Epidermal melanocyte (primary cell): Measurements from ENCODE around the gene PFDN5.
"Not testable (repeated sequence)": the region's sequence is repeated elsewhere in the genome, so short reads cannot be mapped to it uniquely, and the experiment has no call there.

ENCODE experiments used
- DNase-seq: peaks from one replicate; pipeline ENCODE4 v3.0.0; 2011; ENCODE audit warnings: low spot score; ENCODE audit not compliant: insufficient read length

Gene PFDN5

GRCh38 chr12:53327435-53328042, 32.2 kb downstream of the PFDN5 start:
- DNase-seq = no peak

- DNase-seq = no peak
These were observed 32.7 kb downstream of the PFDN5 start for GRCh38 chr12:53328043-53328435.

GRCh38 chr12:53330671-53331070, 35.3 kb downstream of the PFDN5 start:
- DNase-seq = no peak

GRCh38 chr12:53332339-53332738, 37.0 kb downstream of the PFDN5 start:
- DNase-seq = not testable (repeated sequence)

- DNase-seq = no peak
These were observed 37.4 kb downstream of the PFDN5 start for GRCh38 chr12:53332744-53333143.

GRCh38 chr12:53333289-53333688, 37.9 kb downstream of the PFDN5 start:
- DNase-seq = no peak

GRCh38 chr12:53333845-53334244, 38.5 kb downstream of the PFDN5 start:
- no peak for DNase-seq

GRCh38 chr12:53334822-53335221, 39.5 kb downstream of the PFDN5 start:
- DNase-seq = no peak

GRCh38 chr12:53336181-53336681, 40.9 kb downstream of the PFDN5 start, which contains the start of gene SP7:
SP7 (minus strand) TSS chr12:53336354; CDS start chr12:53335646, 708 bp downstream.
- no peak for DNase-seq

- DNase-seq = no peak
These were observed 42.7 kb downstream of the PFDN5 start for GRCh38 chr12:53338017-53338416.

- no peak for DNase-seq
These were observed 43.6 kb downstream of the PFDN5 start for GRCh38 chr12:53338916-53339315.

GRCh38 chr12:53340398-53340797, 45.1 kb downstream of the PFDN5 start:
- no peak for DNase-seq

GRCh38 chr12:53343449-53343848, 48.1 kb downstream of the PFDN5 start:
- DNase-seq = no peak

GRCh38 chr12:53343969-53344368, 48.6 kb downstream of the PFDN5 start:
- no peak for DNase-seq

- no peak for DNase-seq
These were observed 49.1 kb downstream of the PFDN5 start for GRCh38 chr12:53344487-53344823.

- DNase-seq = peak; percentile 77
These were observed 49.6 kb downstream of the PFDN5 start for GRCh38 chr12:53344824-53345485.

- DNase-seq = no peak
These were observed 50.3 kb downstream of the PFDN5 start for GRCh38 chr12:53345486-53346188.

- no peak for DNase-seq
These were observed 51.1 kb downstream of the PFDN5 start for GRCh38 chr12:53346491-53346890.

GRCh38 chr12:53347905-53348304, 52.6 kb downstream of the PFDN5 start:
- no peak for DNase-seq
